A549 (cell line): Measurements from ENCODE around the gene OPCML.

Experiments used
- CHD2 ChIP-seq: fragments of 150-350 bp; IDR thresholded peaks from 2 replicates; pipeline ENCODE4 v1.6.1; 2014; ENCODE audit warnings: low read length; ENCODE audit not compliant: partially characterized antibody
- CTCF ChIP-seq: fragments of >200 bp; sonication (Bioruptor Twin); formaldehyde crosslinking; IDR thresholded peaks from 3 replicates; pipeline ENCODE4 v1.5.1; 2016
- E2F6 ChIP-seq: IDR thresholded peaks from 2 replicates; pipeline ENCODE4 v1.6.1; 2012; ENCODE audit warnings: low read depth, borderline replicate concordance
- EP300 ChIP-seq, 2 experiments: fragments of >200 bp; sonication (Bioruptor Twin); formaldehyde crosslinking; IDR thresholded peaks; 2 replicates in 1 of 2; 3 replicates in 1 of 2; pipeline ENCODE4 v1.6.1; 2016 to 2017
- HMGXB4 ChIP-seq: fragments of 250-450 bp; sonication (Bioruptor Pico); IDR thresholded peaks from 2 replicates; pipeline ENCODE4 v1.5.0; 2021; ENCODE audit warnings: mild to moderate bottlenecking, moderate library complexity, borderline replicate concordance
- NFE2L2 ChIP-seq: fragments of 150-350 bp; conservative IDR thresholded peaks from 2 replicates; pipeline ENCODE4 v1.6.1; 2014; ENCODE audit warnings: low read length
- PHF8 ChIP-seq: fragments of 200-600 bp; sonication (generic); IDR thresholded peaks from 2 replicates; pipeline ENCODE4 v1.6.1; 2016; ENCODE audit warnings: low read depth, mild to moderate bottlenecking, antibody characterized with exemption, moderate library complexity, borderline replicate concordance
- RAD21 ChIP-seq, 2 experiments: fragments of >200 bp in 1 of 2; sonication (Bioruptor Twin) in 1 of 2; formaldehyde crosslinking in 1 of 2; IDR thresholded peaks in 1 of 2; conservative IDR thresholded peaks in 1 of 2; 2 replicates in 1 of 2; 3 replicates in 1 of 2; pipeline ENCODE4 v1.6.1; 2012 to 2018; ENCODE audit warnings: inconsistent platforms in 1 of 2
- RCOR1 ChIP-seq: fragments of 150-350 bp; IDR thresholded peaks from 2 replicates; pipeline ENCODE4 v1.6.1; 2014; ENCODE audit warnings: antibody characterized with exemption, low read length, low read depth

GRCh38 chr11:133509924-133510697 lies 22.2 kb downstream of the OPCML start:
- TF ChIP-seq CTCF (no peak), EP300 (IDR thresholded peaks at IDR 0.05) (no peak), PHF8 (no peak), RAD21 (conservative IDR thresholded peaks at IDR 0.05 in 1 of 2, IDR thresholded peaks at IDR 0.05 in 1 of 2) (no peak), CHD2 (no peak), E2F6 (no peak), HMGXB4 (CRISPR knock-in tag) (no peak), RCOR1 (no peak), NFE2L2 (no peak)
